ENCODE measurements around the gene CLSTN3.

Gene CLSTN3

DNA sequence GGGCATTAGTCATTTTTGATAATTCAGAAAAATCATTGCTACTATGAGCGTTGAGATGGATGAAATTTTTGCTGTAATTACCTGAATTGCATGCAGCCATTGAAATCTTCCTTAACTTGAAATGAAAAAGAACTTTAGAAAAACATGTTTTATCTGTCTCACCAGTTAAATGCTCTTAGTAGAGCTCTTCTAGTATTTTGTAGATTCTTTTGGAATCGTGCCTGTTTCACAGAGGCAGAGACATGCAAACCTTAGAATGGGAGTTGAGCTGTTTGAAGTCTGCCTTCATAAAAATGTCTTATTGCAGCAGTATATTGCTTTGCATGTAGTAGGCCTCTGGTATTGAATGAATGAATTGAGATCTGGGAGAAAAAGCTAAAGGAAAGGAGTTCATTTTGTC lies 63.5 kb downstream of the CLSTN3 start:
- DNase-seq = no peak

DNA sequence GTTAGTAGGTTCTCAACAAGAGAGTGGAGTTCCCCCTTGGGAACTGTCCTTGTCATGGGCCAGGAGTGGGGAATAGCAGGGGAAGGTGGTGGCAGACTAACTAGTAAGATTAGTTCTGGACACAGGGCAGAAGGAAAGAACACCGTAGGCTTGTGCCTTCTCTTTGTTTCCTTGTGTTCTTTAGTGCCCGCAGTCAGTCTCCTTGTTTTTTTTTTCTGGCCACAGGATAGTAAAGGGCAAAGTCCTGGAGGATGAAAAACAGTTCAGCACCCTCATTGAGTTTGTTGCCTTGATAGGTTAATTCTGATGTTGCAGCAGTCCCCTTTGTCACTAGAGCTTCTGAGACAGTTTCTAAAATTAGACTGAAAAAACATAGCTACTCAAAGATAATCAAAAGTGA lies 67.7 kb downstream of the CLSTN3 start:
- DNase-seq = no peak

DNA sequence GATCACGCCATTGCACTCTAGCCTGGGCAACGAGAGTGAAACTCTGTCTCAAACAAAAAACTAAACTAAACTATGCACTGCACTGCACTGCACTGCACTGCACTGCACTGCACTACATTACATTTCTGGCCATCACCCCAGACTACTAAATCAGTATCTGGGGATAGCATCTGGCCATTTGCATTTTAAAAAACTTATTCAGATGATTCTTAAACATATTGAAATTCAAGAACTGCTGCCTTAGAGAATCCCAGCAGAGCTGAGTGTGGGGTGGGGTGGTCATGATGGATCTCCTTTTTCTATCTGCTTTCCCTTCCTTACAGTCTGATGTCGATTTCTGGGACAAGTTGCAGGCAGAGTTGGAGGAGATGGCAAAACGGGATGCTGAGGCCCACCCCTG lies 72.9 kb downstream of the CLSTN3 start:
- no peak for DNase-seq

DNA sequence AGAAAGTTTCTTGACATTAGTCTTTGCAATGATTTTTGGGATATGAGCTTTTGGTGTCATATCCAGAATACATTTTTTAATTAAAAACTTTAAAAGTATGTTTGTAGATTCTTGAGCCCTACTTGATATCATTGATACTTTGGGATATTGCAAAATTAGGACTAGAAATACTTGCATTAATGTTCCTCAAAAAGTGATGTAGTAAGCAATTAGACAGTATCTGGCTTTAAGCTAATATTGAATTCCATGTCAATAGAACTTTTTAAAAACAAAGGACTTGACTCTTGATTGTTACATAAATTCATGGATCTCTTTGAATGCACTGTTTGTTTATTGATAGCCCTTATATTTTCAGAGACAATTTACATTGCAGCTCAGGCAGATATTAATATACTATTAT lies 74.9 kb downstream of the CLSTN3 start:
- no peak for DNase-seq

DNA sequence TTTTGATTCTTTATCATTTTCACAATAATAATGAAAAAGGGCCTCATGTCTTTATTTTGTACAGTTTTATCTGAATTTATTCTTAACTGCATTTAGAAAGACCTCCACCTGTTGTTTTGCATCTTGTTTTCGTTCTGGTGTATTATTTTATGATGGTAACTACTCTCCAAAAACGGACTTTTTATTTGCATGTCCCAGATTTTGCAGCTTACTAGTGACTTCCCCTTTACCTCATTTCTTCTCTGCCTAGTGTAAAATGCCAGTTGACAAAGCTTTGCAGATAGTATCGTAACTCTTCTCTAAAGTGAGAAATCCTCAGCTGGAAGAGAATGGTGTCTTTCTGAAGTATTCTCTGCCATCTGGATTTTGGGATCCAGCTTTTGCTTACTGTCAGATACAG lies 76.5 kb downstream of the CLSTN3 start:
- DNase-seq = no peak

DNA sequence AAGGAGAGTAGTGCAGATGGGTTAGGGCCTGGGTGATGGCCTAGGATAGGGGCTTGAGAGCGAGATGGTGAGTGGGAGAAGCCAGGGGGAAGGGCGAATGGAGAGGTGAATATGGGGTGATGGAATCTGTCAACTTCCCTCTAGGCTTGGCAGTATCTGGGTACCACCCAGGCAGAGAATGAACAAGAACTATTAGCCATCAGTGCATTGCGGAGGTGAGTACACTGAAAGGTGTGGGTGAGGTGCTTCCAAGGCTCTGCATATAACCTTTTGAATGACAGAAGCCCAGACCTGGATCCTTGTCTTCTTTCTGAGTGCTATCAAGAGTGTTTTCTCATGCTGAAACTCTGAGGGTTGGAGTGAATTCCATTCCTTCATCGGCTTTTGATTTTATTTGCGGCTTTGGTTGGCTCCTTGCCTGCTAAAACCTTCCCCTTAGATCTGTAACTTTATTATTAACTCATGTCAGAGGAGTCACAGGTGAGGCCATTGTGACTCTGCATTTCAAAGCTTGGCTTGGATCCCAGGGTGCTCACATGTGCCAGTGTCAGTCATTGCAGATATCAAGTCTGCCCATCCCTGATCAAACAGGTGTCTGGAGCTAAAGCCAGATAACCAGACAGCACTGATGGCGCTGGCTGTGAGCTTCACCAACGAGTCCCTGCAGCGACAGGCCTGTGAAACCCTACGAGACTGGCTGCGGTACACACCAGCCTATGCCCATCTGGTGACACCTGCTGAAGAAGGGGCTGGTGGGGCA lies 77.9 kb downstream of the CLSTN3 start:
- DNase-seq = no peak

All from right forelimb (tissue), 1 donor.